Measurements from ENCODE around the gene STK36.

STK36 gene

GRCh38 chr2:218722876-218723785 is 51.2 kb downstream of the STK36 start:
- Histone ChIP-seq H3K36me3 (ENCODE audit: insufficient read depth, low read length) (peaks cover 36% of the 10 kb centered on the region), H3K27ac (peak overlapping the region; percentile 63), H3K4me3 (no peak overlapping the region; the same call in 1 of the 2 replicates), H3K9ac (ENCODE audit: insufficient read length) (no peak overlapping the region), H3K9me3 (ENCODE audit: low read depth, low read length) (peaks cover 4% of the 10 kb centered on the region; the same call in 1 of the 2 replicates)
- DNase-seq (ENCODE audit: low read depth, low spot score), result peak; percentile 34
- no peak for TF ChIP-seq EZH2 (IDR thresholded peaks at IDR 0.05)
- no peak for TF ChIP-seq POLR2AphosphoS5 (IDR thresholded peaks at IDR 0.05; ENCODE audit: borderline replicate concordance, low read depth, low read length)
- peak; percentile 57 for TF ChIP-seq FOXP2 (optimal IDR thresholded peaks at IDR 0.05; ENCODE audit: control extremely low read depth, extremely low read length, insufficient read depth)

- Histone ChIP-seq H3K36me3 (ENCODE audit: insufficient read depth, low read length) (peaks cover 38% of the 10 kb centered on the region), H3K9me3 (ENCODE audit: low read depth, low read length) (peaks cover 4% of the 10 kb centered on the region; the same call in 1 of the 2 replicates), H3K9ac (ENCODE audit: insufficient read length) (no peak overlapping the region), H3K4me3 (no peak overlapping the region), H3K27ac (no peak overlapping the region)
- TF ChIP-seq FOXP2 (optimal IDR thresholded peaks at IDR 0.05; ENCODE audit: control extremely low read depth, extremely low read length, insufficient read depth), result no peak
- no peak for TF ChIP-seq EZH2 (IDR thresholded peaks at IDR 0.05)
- TF ChIP-seq POLR2AphosphoS5 (IDR thresholded peaks at IDR 0.05; ENCODE audit: borderline replicate concordance, low read depth, low read length), result no peak
- no peak for DNase-seq (ENCODE audit: low read depth, low spot score)
Observed at GRCh38 chr2:218726004-218726574, 54.2 kb downstream of the STK36 start.

- Histone ChIP-seq H3K4me3 (no peak overlapping the region), H3K36me3 (ENCODE audit: insufficient read depth, low read length) (peaks cover 38% of the 10 kb centered on the region), H3K27ac (no peak overlapping the region), H3K9ac (ENCODE audit: insufficient read length) (no peak overlapping the region), H3K9me3 (ENCODE audit: low read depth, low read length) (peaks cover 4% of the 10 kb centered on the region; the same call in 1 of the 2 replicates)
- TF ChIP-seq POLR2AphosphoS5 (IDR thresholded peaks at IDR 0.05; ENCODE audit: borderline replicate concordance, low read depth, low read length) (no peak), EZH2 (IDR thresholded peaks at IDR 0.05) (no peak), FOXP2 (optimal IDR thresholded peaks at IDR 0.05; ENCODE audit: control extremely low read depth, extremely low read length, insufficient read depth) (no peak)
- DNase-seq (ENCODE audit: low read depth, low spot score), result no peak
Observed at GRCh38 chr2:218727502-218728165, 55.7 kb downstream of the STK36 start.

GRCh38 chr2:218729640-218730039 is 57.8 kb downstream of the STK36 start:
- H3K36me3 ChIP-seq (ENCODE audit: insufficient read depth, low read length), result peaks cover 34% of the 10 kb centered on the region
- H3K9me3 ChIP-seq (ENCODE audit: low read depth, low read length), result peaks cover 4% of the 10 kb centered on the region; the same call in 1 of the 2 replicates
- H3K9ac ChIP-seq (ENCODE audit: insufficient read length), result no peak overlapping the region
- no peak for TF ChIP-seq EZH2 (IDR thresholded peaks at IDR 0.05)
- no peak for TF ChIP-seq POLR2AphosphoS5 (IDR thresholded peaks at IDR 0.05; ENCODE audit: borderline replicate concordance, low read depth, low read length)
- no peak for TF ChIP-seq FOXP2 (optimal IDR thresholded peaks at IDR 0.05; ENCODE audit: control extremely low read depth, extremely low read length, insufficient read depth)
- H3K4me3 ChIP-seq, result no peak overlapping the region
- DNase-seq (ENCODE audit: low read depth, low spot score), result no peak
- no peak overlapping the region for H3K27ac ChIP-seq

GRCh38 chr2:218732052-218732760 is 60.3 kb downstream of the STK36 start:
- Histone ChIP-seq H3K9ac (ENCODE audit: insufficient read length) (no peak overlapping the region), H3K36me3 (ENCODE audit: insufficient read depth, low read length) (peaks cover 19% of the 10 kb centered on the region), H3K27ac (peak overlapping the region; percentile 43), H3K9me3 (ENCODE audit: low read depth, low read length) (0 out of 2 replicates have a peak, but pooled peaks cover 4% of the 10 kb centered on the region), H3K4me3 (no peak overlapping the region)
- TF ChIP-seq EZH2 (IDR thresholded peaks at IDR 0.05) (no peak), FOXP2 (optimal IDR thresholded peaks at IDR 0.05; ENCODE audit: control extremely low read depth, extremely low read length, insufficient read depth) (no peak), POLR2AphosphoS5 (IDR thresholded peaks at IDR 0.05; ENCODE audit: borderline replicate concordance, low read depth, low read length) (no peak)
- no peak for DNase-seq (ENCODE audit: low read depth, low spot score)

- no peak for TF ChIP-seq EZH2 (IDR thresholded peaks at IDR 0.05)
- no peak for TF ChIP-seq FOXP2 (optimal IDR thresholded peaks at IDR 0.05; ENCODE audit: control extremely low read depth, extremely low read length, insufficient read depth)
- no peak for TF ChIP-seq POLR2AphosphoS5 (IDR thresholded peaks at IDR 0.05; ENCODE audit: borderline replicate concordance, low read depth, low read length)
- DNase-seq (ENCODE audit: low read depth, low spot score), result no peak
- Histone ChIP-seq H3K4me3 (no peak overlapping the region), H3K9ac (ENCODE audit: insufficient read length) (no peak overlapping the region), H3K9me3 (ENCODE audit: low read depth, low read length) (0 out of 2 replicates have a peak, but pooled peaks cover under 1% of the 10 kb centered on the region), H3K27ac (no peak overlapping the region), H3K36me3 (ENCODE audit: insufficient read depth, low read length) (peaks cover 19% of the 10 kb centered on the region)
Observed at GRCh38 chr2:218732761-218733158, 60.9 kb downstream of the STK36 start.

- no peak for DNase-seq (ENCODE audit: low read depth, low spot score)
- Histone ChIP-seq H3K27ac (no peak overlapping the region), H3K4me3 (no peak overlapping the region), H3K36me3 (ENCODE audit: insufficient read depth, low read length) (peaks cover 22% of the 10 kb centered on the region), H3K9ac (ENCODE audit: insufficient read length) (no peak overlapping the region), H3K9me3 (ENCODE audit: low read depth, low read length) (no peaks in the 10 kb centered on the region)
- TF ChIP-seq POLR2AphosphoS5 (IDR thresholded peaks at IDR 0.05; ENCODE audit: borderline replicate concordance, low read depth, low read length) (no peak), FOXP2 (optimal IDR thresholded peaks at IDR 0.05; ENCODE audit: control extremely low read depth, extremely low read length, insufficient read depth) (no peak), EZH2 (IDR thresholded peaks at IDR 0.05) (no peak)
Observed at GRCh38 chr2:218733171-218734021, 61.5 kb downstream of the STK36 start.
